HepG2 (cell line): ENCODE data around the gene KIF5B. TPM values are rescaled to one million over a fixed set of nuclear protein-coding genes. Genes with fewer than 3 reads are reported as not detected.
A peak's percentile ranks its signal among the peaks of the same experiment; 100 is the strongest.

Experiments
- CBFB ChIP-seq: sonication (generic); formaldehyde crosslinking; IDR thresholded peaks from 2 replicates; pipeline ENCODE4 v1.4.0; 2020; ENCODE audit warnings: missing genetic modification reagents
- CBX5 ChIP-seq: sonication (generic); formaldehyde crosslinking; IDR thresholded peaks from 2 replicates; pipeline ENCODE4 v1.4.0; 2020; ENCODE audit warnings: missing genetic modification reagents, borderline replicate concordance
- GMEB2 ChIP-seq: IDR thresholded peaks from 2 replicates; pipeline ENCODE4 v1.6.1; 2016; ENCODE audit warnings: missing biosample characterization, missing genetic modification reagents, low read depth
- HNF4A ChIP-seq: sonication (generic); formaldehyde crosslinking; IDR thresholded peaks from 2 replicates; pipeline ENCODE4 v1.4.0; 2020; ENCODE audit warnings: missing genetic modification reagents
- KLF11 ChIP-seq: IDR thresholded peaks from 2 replicates; pipeline ENCODE4 v1.6.1; 2016; ENCODE audit warnings: missing compliant biosample characterization
- KLF13 ChIP-seq: sonication (generic); formaldehyde crosslinking; IDR thresholded peaks from 2 replicates; pipeline ENCODE4 v1.4.0; 2020; ENCODE audit warnings: mild to moderate bottlenecking, missing genetic modification reagents
- PBX3 ChIP-seq: sonication (generic); formaldehyde crosslinking; IDR thresholded peaks from 2 replicates; pipeline ENCODE4 v1.8.1; 2023; ENCODE audit warnings: missing genetic modification reagents, inconsistent platforms, borderline replicate concordance
- PITX1 ChIP-seq: sonication (generic); formaldehyde crosslinking; IDR thresholded peaks from 2 replicates; pipeline ENCODE4 v1.5.1; 2020; ENCODE audit warnings: mild to moderate bottlenecking, missing genetic modification reagents
- SIN3B ChIP-seq: fragments of 150-350 bp; IDR thresholded peaks from 2 replicates; pipeline ENCODE4 v1.6.1; 2014; ENCODE audit warnings: low read length
- SNAPC2 ChIP-seq: sonication (generic); formaldehyde crosslinking; IDR thresholded peaks from 2 replicates; pipeline ENCODE4 v1.8.1; 2022; ENCODE audit warnings: mild to moderate bottlenecking, missing genetic modification reagents
- SNAPC5 ChIP-seq: sonication (generic); formaldehyde crosslinking; IDR thresholded peaks from 2 replicates; pipeline ENCODE4 v1.8.1; 2023; ENCODE audit warnings: mild to moderate bottlenecking, missing genetic modification reagents, borderline replicate concordance
- SOX5 ChIP-seq: IDR thresholded peaks from 2 replicates; pipeline ENCODE4 v1.6.1; 2016; ENCODE audit warnings: borderline replicate concordance
- TRIM24 ChIP-seq: sonication (generic); formaldehyde crosslinking; IDR thresholded peaks from 2 replicates; pipeline ENCODE4 v1.8.0; 2022; ENCODE audit warnings: mild to moderate bottlenecking, missing genetic modification reagents
- ZIK1 ChIP-seq: sonication (generic); formaldehyde crosslinking; IDR thresholded peaks from 2 replicates; pipeline ENCODE4 v1.5.0; 2020; ENCODE audit warnings: mild to moderate bottlenecking, low read depth, missing genetic modification reagents, borderline replicate concordance
- polyA plus RNA-seq, 8 experiments: library from polyadenylated mRNA; depleted of rRNA in 3 of 8; stranded (reverse) in 7 of 8; unstranded in 1 of 8; fragments of >200 nt; fragmentation: Illumina TruSeq in 4 of 8; extraction: Trizol in 4 of 8; gene quantifications; 2 replicates each; pipeline versions ENCODE4 v1.2.1 to v1.2.3, GENCODE V29; 2011 to 2016; ENCODE audit warnings: low read depth in 4 of 8, missing spikeins in 1 of 8, mixed read lengths in 1 of 8; ENCODE audit not compliant: insufficient read depth in 1 of 8
- total RNA-seq, 5 experiments: library from RNA; depleted of rRNA; stranded (reverse); fragments of >200 nt; fragmentation: Illumina TruSeq; extraction: Trizol; gene quantifications; 2 replicates each; pipeline ENCODE4 v1.2.3, GENCODE V29; 2016; ENCODE audit warnings: low read depth in 1 of 5
- TF ChIP-seq, protein P1 (sequence below): sonication (generic); formaldehyde crosslinking; IDR thresholded peaks from 2 replicates; pipeline ENCODE4 v1.4.0; 2020; ENCODE audit warnings: missing genetic modification reagents, borderline replicate concordance
- TF ChIP-seq, protein P2 (sequence below): sonication (generic); formaldehyde crosslinking; IDR thresholded peaks from 2 replicates; pipeline ENCODE4 v1.5.1; 2020; ENCODE audit warnings: mild to moderate bottlenecking, missing genetic modification reagents, borderline replicate concordance

KIF5B gene
- total and polyA plus RNA-seq, 2 of the 13 experiments (the other 11 are each of a cell fraction or from before 2014, with no cell fraction given) = 34.3 to 133 TPM

GRCh38 chr10:31959461-31960173, 96.6 kb downstream of the KIF5B start (continued):
- TF ChIP-seq, protein P1, sequence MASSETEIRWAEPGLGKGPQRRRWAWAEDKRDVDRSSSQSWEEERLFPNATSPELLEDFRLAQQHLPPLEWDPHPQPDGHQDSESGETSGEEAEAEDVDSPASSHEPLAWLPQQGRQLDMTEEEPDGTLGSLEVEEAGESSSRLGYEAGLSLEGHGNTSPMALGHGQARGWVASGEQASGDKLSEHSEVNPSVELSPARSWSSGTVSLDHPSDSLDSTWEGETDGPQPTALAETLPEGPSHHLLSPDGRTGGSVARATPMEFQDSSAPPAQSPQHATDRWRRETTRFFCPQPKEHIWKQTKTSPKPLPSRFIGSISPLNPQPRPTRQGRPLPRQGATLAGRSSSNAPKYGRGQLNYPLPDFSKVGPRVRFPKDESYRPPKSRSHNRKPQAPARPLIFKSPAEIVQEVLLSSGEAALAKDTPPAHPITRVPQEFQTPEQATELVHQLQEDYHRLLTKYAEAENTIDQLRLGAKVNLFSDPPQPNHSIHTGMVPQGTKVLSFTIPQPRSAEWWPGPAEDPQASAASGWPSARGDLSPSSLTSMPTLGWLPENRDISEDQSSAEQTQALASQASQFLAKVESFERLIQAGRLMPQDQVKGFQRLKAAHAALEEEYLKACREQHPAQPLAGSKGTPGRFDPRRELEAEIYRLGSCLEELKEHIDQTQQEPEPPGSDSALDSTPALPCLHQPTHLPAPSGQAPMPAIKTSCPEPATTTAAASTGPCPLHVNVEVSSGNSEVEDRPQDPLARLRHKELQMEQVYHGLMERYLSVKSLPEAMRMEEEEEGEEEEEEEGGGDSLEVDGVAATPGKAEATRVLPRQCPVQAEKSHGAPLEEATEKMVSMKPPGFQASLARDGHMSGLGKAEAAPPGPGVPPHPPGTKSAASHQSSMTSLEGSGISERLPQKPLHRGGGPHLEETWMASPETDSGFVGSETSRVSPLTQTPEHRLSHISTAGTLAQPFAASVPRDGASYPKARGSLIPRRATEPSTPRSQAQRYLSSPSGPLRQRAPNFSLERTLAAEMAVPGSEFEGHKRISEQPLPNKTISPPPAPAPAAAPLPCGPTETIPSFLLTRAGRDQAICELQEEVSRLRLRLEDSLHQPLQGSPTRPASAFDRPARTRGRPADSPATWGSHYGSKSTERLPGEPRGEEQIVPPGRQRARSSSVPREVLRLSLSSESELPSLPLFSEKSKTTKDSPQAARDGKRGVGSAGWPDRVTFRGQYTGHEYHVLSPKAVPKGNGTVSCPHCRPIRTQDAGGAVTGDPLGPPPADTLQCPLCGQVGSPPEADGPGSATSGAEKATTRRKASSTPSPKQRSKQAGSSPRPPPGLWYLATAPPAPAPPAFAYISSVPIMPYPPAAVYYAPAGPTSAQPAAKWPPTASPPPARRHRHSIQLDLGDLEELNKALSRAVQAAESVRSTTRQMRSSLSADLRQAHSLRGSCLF (CRISPR knock-in tag) = no peak
- TF ChIP-seq, protein P2, sequence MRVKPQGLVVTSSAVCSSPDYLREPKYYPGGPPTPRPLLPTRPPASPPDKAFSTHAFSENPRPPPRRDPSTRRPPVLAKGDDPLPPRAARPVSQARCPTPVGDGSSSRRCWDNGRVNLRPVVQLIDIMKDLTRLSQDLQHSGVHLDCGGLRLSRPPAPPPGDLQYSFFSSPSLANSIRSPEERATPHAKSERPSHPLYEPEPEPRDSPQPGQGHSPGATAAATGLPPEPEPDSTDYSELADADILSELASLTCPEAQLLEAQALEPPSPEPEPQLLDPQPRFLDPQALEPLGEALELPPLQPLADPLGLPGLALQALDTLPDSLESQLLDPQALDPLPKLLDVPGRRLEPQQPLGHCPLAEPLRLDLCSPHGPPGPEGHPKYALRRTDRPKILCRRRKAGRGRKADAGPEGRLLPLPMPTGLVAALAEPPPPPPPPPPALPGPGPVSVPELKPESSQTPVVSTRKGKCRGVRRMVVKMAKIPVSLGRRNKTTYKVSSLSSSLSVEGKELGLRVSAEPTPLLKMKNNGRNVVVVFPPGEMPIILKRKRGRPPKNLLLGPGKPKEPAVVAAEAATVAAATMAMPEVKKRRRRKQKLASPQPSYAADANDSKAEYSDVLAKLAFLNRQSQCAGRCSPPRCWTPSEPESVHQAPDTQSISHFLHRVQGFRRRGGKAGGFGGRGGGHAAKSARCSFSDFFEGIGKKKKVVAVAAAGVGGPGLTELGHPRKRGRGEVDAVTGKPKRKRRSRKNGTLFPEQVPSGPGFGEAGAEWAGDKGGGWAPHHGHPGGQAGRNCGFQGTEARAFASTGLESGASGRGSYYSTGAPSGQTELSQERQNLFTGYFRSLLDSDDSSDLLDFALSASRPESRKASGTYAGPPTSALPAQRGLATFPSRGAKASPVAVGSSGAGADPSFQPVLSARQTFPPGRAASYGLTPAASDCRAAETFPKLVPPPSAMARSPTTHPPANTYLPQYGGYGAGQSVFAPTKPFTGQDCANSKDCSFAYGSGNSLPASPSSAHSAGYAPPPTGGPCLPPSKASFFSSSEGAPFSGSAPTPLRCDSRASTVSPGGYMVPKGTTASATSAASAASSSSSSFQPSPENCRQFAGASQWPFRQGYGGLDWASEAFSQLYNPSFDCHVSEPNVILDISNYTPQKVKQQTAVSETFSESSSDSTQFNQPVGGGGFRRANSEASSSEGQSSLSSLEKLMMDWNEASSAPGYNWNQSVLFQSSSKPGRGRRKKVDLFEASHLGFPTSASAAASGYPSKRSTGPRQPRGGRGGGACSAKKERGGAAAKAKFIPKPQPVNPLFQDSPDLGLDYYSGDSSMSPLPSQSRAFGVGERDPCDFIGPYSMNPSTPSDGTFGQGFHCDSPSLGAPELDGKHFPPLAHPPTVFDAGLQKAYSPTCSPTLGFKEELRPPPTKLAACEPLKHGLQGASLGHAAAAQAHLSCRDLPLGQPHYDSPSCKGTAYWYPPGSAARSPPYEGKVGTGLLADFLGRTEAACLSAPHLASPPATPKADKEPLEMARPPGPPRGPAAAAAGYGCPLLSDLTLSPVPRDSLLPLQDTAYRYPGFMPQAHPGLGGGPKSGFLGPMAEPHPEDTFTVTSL (CRISPR knock-in tag) = 0 out of 2 replicates have a peak, but pooled peaks have one; percentile 18
- TF ChIP-seq KLF13 (CRISPR knock-in tag) = no peak
- TF ChIP-seq PBX3 (CRISPR knock-in tag) = no peak
- TF ChIP-seq SNAPC5 (CRISPR knock-in tag) = no peak
- TF ChIP-seq TRIM24 (CRISPR knock-in tag) = peak; percentile 46; the same call in 1 of the 2 replicates
- peak; percentile 50 for TF ChIP-seq HNF4A (CRISPR knock-in tag)
- no peak for TF ChIP-seq CBX5 (CRISPR knock-in tag)
- no peak for TF ChIP-seq CBFB (CRISPR knock-in tag)
- TF ChIP-seq SOX5 (CRISPR knock-in tag) = no peak
- TF ChIP-seq SNAPC2 (CRISPR knock-in tag) = no peak
- no peak for TF ChIP-seq SIN3B
- no peak for TF ChIP-seq GMEB2 (CRISPR knock-in tag)
- TF ChIP-seq ZIK1 (CRISPR knock-in tag) = no peak
- TF ChIP-seq PITX1 (CRISPR knock-in tag) = no peak
- TF ChIP-seq KLF11 (CRISPR knock-in tag) = no peak
